K562 (cell line): ENCODE data around the gene HNRNPA3. TPM values are rescaled to one million over a fixed set of nuclear protein-coding genes. Genes with fewer than 3 reads are reported as not detected.
A peak's percentile ranks its signal among the peaks of the same experiment; 100 is the strongest.

Source experiments
- ATAC-seq: fragments of 200-7000 bp; cut with Tn5 transposase; 3 replicates; pipeline ENCODE4 v1.9.1; 2020; ENCODE audit warnings: moderate library complexity
- BruUV-seq: library from RNA; stranded (reverse); fragments of 400-500 nt; replicated peaks from 2 replicates; lab custom pipeline; 2021; lab: Mats Ljungman, UMichigan
- CTCF ChIA-PET: fragments of 300-600 bp; formaldehyde crosslinking; extraction: SDS; loops from one replicate; lab custom pipeline; 2021; ENCODE audit warnings: low intra/inter-chr PET ratio; lab: Yijun Ruan, JAX
- POLR2A ChIA-PET: fragments of 300-600, 350-650 bp; sonication (Branson Sonifier 250); formaldehyde crosslinking; extraction: SDS; loops from one replicate; lab custom pipeline; 2021; ENCODE audit warnings: antibody characterized with exemption, inconsistent platforms; lab: Yijun Ruan, JAX
- DNase-seq, 4 experiments: peaks; one replicate each; pipeline versions ENCODE4 v3.0.0 to v3.0.0-alpha.2; 2011 to 2018; ENCODE audit warnings: low spot score in 3 of 4, mixed read lengths in 3 of 4; ENCODE audit errors: extremely low read depth in 1 of 4
- FAIRE-seq: peaks from 2 replicates; lab custom pipeline; 2011; peaks lifted over from hg19 to GRCh38; lab: Jason Lieb, UNC
- H2AFZ ChIP-seq: 2 replicates; pipeline ENCODE4 v1.6.0; 2011; ENCODE audit warnings: low read depth, low read length, control low read depth, inconsistent platforms
- H3K27ac ChIP-seq: fragments of 200-600 bp; 3 replicates; pipeline ENCODE4 v1.8.0; 2011; ENCODE audit warnings: low read depth, mild to moderate bottlenecking, control low read depth, inconsistent platforms, low read length, moderate library complexity, mixed read lengths; ENCODE audit errors: extremely low read depth
- H3K27me3 ChIP-seq, 2 experiments: fragments of 300-600 bp in 1 of 2; 2 replicates in 1 of 2; 3 replicates in 1 of 2; pipeline versions ENCODE4 v1.6.0 to v1.8.0; 2011; ENCODE audit warnings: inconsistent platforms in 2 of 2, low read length in 2 of 2, mild to moderate bottlenecking in 1 of 2, mixed read lengths in 1 of 2, moderate library complexity in 1 of 2; ENCODE audit not compliant: control insufficient read depth in 2 of 2, insufficient read depth in 2 of 2
- H3K36me3 ChIP-seq: fragments of 300-600 bp; 3 replicates; pipeline ENCODE4 v1.8.0; 2011; ENCODE audit warnings: mild to moderate bottlenecking, low read length, inconsistent platforms; ENCODE audit not compliant: control insufficient read depth, insufficient read depth
- H3K4me1 ChIP-seq, 2 experiments: fragments of 200-600 bp in 1 of 2; replicated peaks in 1 of 2; 2 replicates in 1 of 2; 3 replicates in 1 of 2; pipeline versions ENCODE4 v1.5.1 to v1.8.0; 2011; ENCODE audit warnings: inconsistent platforms in 2 of 2, low read length in 2 of 2, mild to moderate bottlenecking in 1 of 2, mixed read lengths in 1 of 2, moderate library complexity in 1 of 2; ENCODE audit not compliant: control insufficient read depth in 2 of 2, insufficient read depth in 2 of 2
- H3K4me2 ChIP-seq: 2 replicates; pipeline ENCODE4 v1.6.1; 2011; ENCODE audit warnings: low read length, control low read depth, inconsistent platforms, mixed read lengths; ENCODE audit not compliant: insufficient read depth
- H3K4me3 ChIP-seq: fragments of 200-600 bp; sonication (generic), shearing (Covaris generic); 2 replicates; pipeline ENCODE4 v1.5.1; 2016; ENCODE audit warnings: control low read depth, inconsistent platforms
- H3K79me2 ChIP-seq: fragments of 200-600 bp; 3 replicates; pipeline ENCODE4 v1.8.0; 2011; ENCODE audit warnings: low read length, inconsistent platforms; ENCODE audit not compliant: control insufficient read depth, insufficient read depth
- H3K9ac ChIP-seq, 2 experiments: 2 replicates each; pipeline versions ENCODE4 v1.6.0 to v1.6.1; 2011; ENCODE audit warnings: low read depth in 2 of 2, low read length in 2 of 2, control low read depth in 1 of 2, inconsistent platforms in 1 of 2, mild to moderate bottlenecking in 1 of 2, mixed read lengths in 1 of 2; ENCODE audit not compliant: insufficient read depth in 1 of 2
- H3K9me1 ChIP-seq: one replicate; pipeline ENCODE4 v1.6.0; 2011; ENCODE audit warnings: inconsistent platforms, mild to moderate bottlenecking, low read length, moderate library complexity; ENCODE audit not compliant: control insufficient read depth, insufficient read depth
- H3K9me3 ChIP-seq: replicated peaks from 2 replicates; pipeline ENCODE4 v1.5.1; 2011; ENCODE audit warnings: low read depth, low read length, inconsistent platforms; ENCODE audit not compliant: control insufficient read depth, insufficient read depth
- H4K20me1 ChIP-seq: replicated peaks from 2 replicates; pipeline ENCODE4 v1.6.1; 2011; ENCODE audit warnings: low read length, inconsistent platforms, mixed read lengths; ENCODE audit not compliant: control insufficient read depth, insufficient read depth
- C11orf30 ChIP-seq: fragments of 450-650 bp; IDR thresholded peaks from 2 replicates; pipeline ENCODE4 v1.6.1; 2016; ENCODE audit warnings: low read depth, mild to moderate bottlenecking
- CBX8 ChIP-seq: fragments of 200-600 bp; sonication (generic); IDR thresholded peaks from 2 replicates; pipeline ENCODE4 v1.6.1; 2012; ENCODE audit warnings: borderline replicate concordance, mixed run types, low read depth, mild to moderate bottlenecking, moderate library complexity, mixed read lengths, low read length, control low read depth, inconsistent platforms; ENCODE audit not compliant: poor library complexity, severe bottlenecking; ENCODE audit errors: extremely low read depth
- CEBPG ChIP-seq, 3 experiments: fragments of 200-800 bp in 1 of 3; sonication (Bioruptor generic) in 1 of 3; sonication (generic) in 1 of 3; formaldehyde crosslinking in 1 of 3; IDR thresholded peaks in 2 of 3; conservative IDR thresholded peaks in 1 of 3; 2 replicates each; pipeline versions ENCODE4 v1.6.1 to v1.8.0; 2016 to 2022; ENCODE audit warnings: missing compliant biosample characterization in 2 of 3, missing genetic modification characterization in 2 of 3, mild to moderate bottlenecking in 1 of 3, missing genetic modification reagents in 1 of 3
- ETV1 ChIP-seq: fragments of 450-650 bp; conservative IDR thresholded peaks from 2 replicates; pipeline ENCODE4 v1.6.1; 2016; ENCODE audit warnings: missing genetic modification characterization, control low read depth, low read depth, missing compliant biosample characterization
- KLF10 ChIP-seq: fragments of 250-450 bp; sonication (Bioruptor Pico); IDR thresholded peaks from 2 replicates; pipeline ENCODE4 v1.6.1; 2021; ENCODE audit warnings: matching md5 sums
- NCOR1 ChIP-seq: fragments of 450-650 bp; IDR thresholded peaks from 2 replicates; pipeline ENCODE4 v1.6.1; 2016; ENCODE audit warnings: mild to moderate bottlenecking, moderate library complexity
- RAD21 ChIP-seq, 2 experiments: fragments of 250-450 bp in 1 of 2; fragments of 450-650 bp in 1 of 2; sonication (Bioruptor Pico) in 1 of 2; formaldehyde crosslinking in 1 of 2; IDR thresholded peaks in 1 of 2; conservative IDR thresholded peaks in 1 of 2; 2 replicates each; pipeline versions ENCODE4 v1.4.0 to v1.8.0; 2020 to 2022; ENCODE audit warnings: mild to moderate bottlenecking in 2 of 2, moderate library complexity in 1 of 2
- REST ChIP-seq, 2 experiments: fragments of 450-650 bp; formaldehyde crosslinking in 1 of 2; IDR thresholded peaks; 2 replicates each; pipeline versions ENCODE4 v1.4.0 to v1.6.1; 2014 to 2020; ENCODE audit warnings: mild to moderate bottlenecking in 2 of 2, borderline replicate concordance in 1 of 2, low read depth in 1 of 2
- SMARCB1 ChIP-seq: IDR thresholded peaks from 2 replicates; pipeline ENCODE4 v1.6.1; 2011; ENCODE audit warnings: improper control_type of control experiment, low read depth; ENCODE audit not compliant: insufficient read length
- SPI1 ChIP-seq: IDR thresholded peaks from 2 replicates; pipeline ENCODE4 v1.6.1; 2011; ENCODE audit warnings: low read depth, low read length, control low read depth, borderline replicate concordance
- ZFPM2 ChIP-seq: fragments of 250-450 bp; sonication (Bioruptor Pico); IDR thresholded peaks from 2 replicates; pipeline ENCODE4 v1.5.1; 2022; ENCODE audit warnings: mild to moderate bottlenecking
- WGBS: fragments of 100-300 bp; shearing (Covaris generic); methylation state at CpG from one replicate; pipeline ENCODE4 v1.1.6; 2016; ENCODE audit warnings: low coverage, mixed read lengths; ENCODE audit not compliant: insufficient coverage; ENCODE audit errors: missing lambda C conversion rate; 5-methylcytosine and 5-hydroxymethylcytosine counted together
- in situ Hi-C: fragments of 300-500 bp; cut with MboI; formaldehyde crosslinking; loops from 4 replicates; pipeline ENCODE4 v1.15.0; 2018; ENCODE audit warnings: inconsistent platforms, mixed read lengths
- intact Hi-C: fragments of 100-400 bp; cut with micrococcal nuclease; formaldehyde crosslinking; loops from 2 replicates; pipeline ENCODE4 v1.14.2; 2022
- polyA plus RNA-seq, 8 experiments: library from polyadenylated mRNA; depleted of rRNA in 4 of 8; stranded (reverse) in 5 of 8; unstranded in 3 of 8; fragments of >200 nt; fragmentation: Nextera tagmentation in 2 of 8; fragmentation: Illumina TruSeq in 1 of 8; extraction: Ambion mirVana in 2 of 8; extraction: Trizol in 1 of 8; gene quantifications; 2 replicates each; pipeline versions ENCODE4 v1.2.1 to v1.2.3, GENCODE V29; 2011 to 2014; ENCODE audit warnings: inconsistent platforms in 1 of 8, missing spikeins in 1 of 8
- total RNA-seq, 7 experiments: library from RNA; depleted of rRNA in 6 of 7; stranded (reverse); fragments of >200 nt in 6 of 7; fragmentation: Illumina TruSeq in 2 of 7; extraction: Trizol in 2 of 7; gene quantifications; 2 replicates each; pipeline versions ENCODE4 v1.2.1 to v1.2.3, GENCODE V29; 2011 to 2021; ENCODE audit warnings: low replicate concordance in 1 of 7
- TF ChIP-seq, protein P1 (sequence below): fragments of 250-450 bp; sonication (Bioruptor Pico); IDR thresholded peaks from 2 replicates; pipeline ENCODE4 v1.8.0; 2021; ENCODE audit warnings: mild to moderate bottlenecking, moderate library complexity

The HNRNPA3 gene
- total and polyA plus RNA-seq, 9 of the 15 experiments (the other 6 are each of a cell fraction or from before 2014, with no cell fraction given), result 72.8 to 428 (median 192) TPM

DNA sequence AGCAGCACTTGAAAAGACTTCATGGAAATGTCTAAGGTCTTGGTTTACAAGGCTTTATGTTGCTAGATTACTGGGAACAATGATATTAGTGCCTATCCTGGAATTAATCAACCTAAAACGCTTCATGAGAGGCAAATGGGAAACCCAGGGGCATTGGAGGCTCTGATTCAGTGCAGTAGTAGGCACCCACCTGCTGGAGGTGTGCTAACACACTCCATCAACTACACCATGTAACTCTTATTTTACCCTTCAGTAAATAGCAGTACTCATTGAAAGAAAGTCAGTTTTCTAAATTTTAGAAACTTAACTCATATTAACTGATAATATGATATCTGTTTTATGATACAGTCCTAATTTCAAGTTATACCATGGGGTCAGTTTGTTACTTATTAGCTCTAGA, 17.4 kb upstream of the HNRNPA3 start:
- peak; percentile 83 for ATAC-seq
- Histone ChIP-seq H3K9me3 (no peaks in the 10 kb centered on the region), H3K36me3 (no peaks in the 10 kb centered on the region), H3K9me1 (no peaks in the 10 kb centered on the region), H3K4me2 (no peak overlapping the region), H3K4me1 (peaks cover 0 to 6% of the 10 kb centered on the region in 2 experiments; a peak in 1 of 5 replicates), H2AFZ (no peak overlapping the region), H3K79me2 (no peaks in the 10 kb centered on the region), H3K9ac (no peak overlapping the region), H3K27me3 (no peaks in the 10 kb centered on the region), H3K4me3 (no peak overlapping the region), H4K20me1 (no peaks in the 10 kb centered on the region), H3K27ac (no peak overlapping the region)
- no TSS peak for BruUV-seq
- ChIA-PET CTCF (interaction anchor here (0.6 kb wide), 1 partner anchor 212 kb away, joined by 4 read pairs; no protein-coding TSS in a partner anchor), POLR2A (interaction anchor here (0.7 to 1.7 kb wide), 4 partner anchors 9 to 151 kb away, joined by 3 to 5 read pairs (median 4); partner anchors contain the start of gene HNRNPA3)
- no peak for DNase-seq
- peak; percentile 29 for FAIRE-seq
- in situ Hi-C loops, result no loop called here
- 0% methylated on average over 1 of the region's 1 CpG for WGBS
- intact Hi-C loops, result no loop called here
- TF ChIP-seq SPI1 (no peak), REST (IDR thresholded peaks at IDR 0.05; ENCODE audit: borderline replicate concordance) (0 out of 2 replicates have a peak, but pooled peaks have one; percentile 10), REST (CRISPR knock-in tag; IDR thresholded peaks at IDR 0.05; ENCODE audit: low read depth) (no peak), CBX8 (no peak), ETV1 (no peak), C11orf30 (no peak), RAD21 (CRISPR knock-in tag; conservative IDR thresholded peaks at IDR 0.05 in 1 of 2, IDR thresholded peaks at IDR 0.05 in 1 of 2) (peak in 1 of 2 experiments; percentile 29; a peak in 2 of 4 replicates), KLF10 (no peak), SMARCB1 (no peak), CEBPG (CRISPR knock-in tag; IDR thresholded peaks at IDR 0.05) (no peak), CEBPG (tag; conservative IDR thresholded peaks at IDR 0.05 in 1 of 2, IDR thresholded peaks at IDR 0.05 in 1 of 2) (no peak), NCOR1 (no peak), ZFPM2 (no peak)
- TF ChIP-seq, protein P1, sequence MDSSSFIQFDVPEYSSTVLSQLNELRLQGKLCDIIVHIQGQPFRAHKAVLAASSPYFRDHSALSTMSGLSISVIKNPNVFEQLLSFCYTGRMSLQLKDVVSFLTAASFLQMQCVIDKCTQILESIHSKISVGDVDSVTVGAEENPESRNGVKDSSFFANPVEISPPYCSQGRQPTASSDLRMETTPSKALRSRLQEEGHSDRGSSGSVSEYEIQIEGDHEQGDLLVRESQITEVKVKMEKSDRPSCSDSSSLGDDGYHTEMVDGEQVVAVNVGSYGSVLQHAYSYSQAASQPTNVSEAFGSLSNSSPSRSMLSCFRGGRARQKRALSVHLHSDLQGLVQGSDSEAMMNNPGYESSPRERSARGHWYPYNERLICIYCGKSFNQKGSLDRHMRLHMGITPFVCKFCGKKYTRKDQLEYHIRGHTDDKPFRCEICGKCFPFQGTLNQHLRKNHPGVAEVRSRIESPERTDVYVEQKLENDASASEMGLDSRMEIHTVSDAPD, result no peak
